Smooth muscle cell of the pulmonary artery (primary cell): ENCODE data around the gene SLC22A8. TPM values are rescaled to one million over a fixed set of nuclear protein-coding genes. Genes with fewer than 3 reads are reported as not detected.

Experiments used
- total RNA-seq: library from RNA; depleted of rRNA; stranded (reverse); fragments of >200 nt; gene quantifications from 2 replicates; pipeline ENCODE4 v1.2.3, GENCODE V29; 2014

Gene SLC22A8
- total RNA-seq, result not detected in 2 replicates

GRCh38 chr11:63015521-63016215, at the start of gene SLC22A8:
Gene SLC22A8 (minus strand): TSS chr11:63015841. CDS start chr11:63014958, 883 bp downstream.

DNA sequence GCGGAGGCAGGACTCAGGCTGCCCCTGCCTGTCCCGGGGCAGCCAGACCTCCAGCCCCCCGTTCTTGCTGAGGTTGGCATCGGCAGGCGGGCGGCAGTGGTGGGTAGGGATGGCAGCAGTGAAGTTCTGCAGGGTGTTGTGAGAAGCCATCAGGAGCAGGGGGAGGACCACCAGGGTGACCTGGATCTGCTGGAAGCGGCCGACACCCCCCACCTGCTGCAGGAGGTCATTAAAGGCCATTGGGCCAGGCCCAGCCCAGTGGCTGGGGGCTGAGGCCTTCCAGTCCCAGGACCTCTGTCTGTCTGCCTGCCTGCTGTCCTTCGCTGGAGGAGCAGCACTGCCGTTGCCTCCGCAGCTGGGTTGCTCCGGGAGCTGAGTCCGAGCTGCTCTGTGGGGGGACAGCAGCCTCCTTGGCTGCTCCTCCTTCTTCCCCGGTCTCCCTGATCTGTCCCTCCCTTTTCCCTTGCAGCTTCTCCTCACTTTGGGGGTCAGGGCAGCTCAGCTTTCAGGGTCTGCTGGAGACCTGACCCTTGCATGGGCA, 31.1 kb downstream of the SLC22A8 start, which contains the start of gene SLC22A6:
SLC22A6 (minus strand) TSS at position 517 of the 541 bp plus-strand sequence; CDS start at position 240, 277 bp downstream.

Other genes starting within 250 kb of the SLC22A8 start
- 19.3 and 27.2 TPM in 2 replicates for gene TAF6L, start 244.4 kb downstream of the SLC22A8 start, total RNA-seq
- 48.9 and 50.0 TPM in 2 replicates for gene TMEM179B, start 228.4 kb downstream of the SLC22A8 start, total RNA-seq
- gene TMEM223, start 223.8 kb downstream of the SLC22A8 start, total RNA-seq, result 13.3 and 16.2 TPM in 2 replicates
- 26.1 and 39.4 TPM in 2 replicates for gene NXF1, start 210.4 kb downstream of the SLC22A8 start, total RNA-seq
- 35.5 and 44.3 TPM in 2 replicates for gene STX5, start 183.8 kb downstream of the SLC22A8 start, total RNA-seq
- gene TEX54, start 183.0 kb downstream of the SLC22A8 start, total RNA-seq, result not detected in 2 replicates
- 25.4 and 46.1 TPM in 2 replicates for gene WDR74, start 176.3 kb downstream of the SLC22A8 start, total RNA-seq
- 104 and 190 TPM in 2 replicates for gene SLC3A2, start 134.9 kb downstream of the SLC22A8 start, total RNA-seq
- gene CHRM1, start 94.5 kb downstream of the SLC22A8 start, total RNA-seq, result not detected in 2 replicates
- gene SLC22A6, start 30.9 kb downstream of the SLC22A8 start, total RNA-seq, result not detected in 2 replicates
- not detected in 2 replicates for gene SLC22A24, start 128.4 kb upstream of the SLC22A8 start, total RNA-seq
- not detected in 2 replicates for gene SLC22A25, start 227.8 kb upstream of the SLC22A8 start, total RNA-seq